Astrocyte of the cerebellum (primary cell): Measurements from ENCODE around the gene SEMA5B.

Source experiments
- DNase-seq: peaks from one replicate; pipeline ENCODE4 v3.0.0-alpha.2; 2011; ENCODE audit warnings: low read depth
- H3K4me3 ChIP-seq: 2 replicates; pipeline ENCODE4 v1.5.1; 2011; ENCODE audit warnings: mild to moderate bottlenecking, low read depth, low read length, moderate library complexity
- in situ Hi-C: cut with HindIII; loops from 2 replicates; pipeline ENCODE4 v1.10.0; 2017; ENCODE audit warnings: low sequenced_read_pairs
- TF ChIP-seq, protein P1 (sequence below): IDR thresholded peaks from 2 replicates; pipeline ENCODE4 v1.5.1; 2012; ENCODE audit warnings: low read length, low read depth, moderate library complexity, mild to moderate bottlenecking; ENCODE audit errors: missing control alignments

Gene SEMA5B

GRCh38 chr3:122936335-122936734 is 91.2 kb downstream of the SEMA5B start:
- H3K4me3 ChIP-seq: no peak overlapping the region
- no peak for DNase-seq
- TF ChIP-seq, protein P1, sequence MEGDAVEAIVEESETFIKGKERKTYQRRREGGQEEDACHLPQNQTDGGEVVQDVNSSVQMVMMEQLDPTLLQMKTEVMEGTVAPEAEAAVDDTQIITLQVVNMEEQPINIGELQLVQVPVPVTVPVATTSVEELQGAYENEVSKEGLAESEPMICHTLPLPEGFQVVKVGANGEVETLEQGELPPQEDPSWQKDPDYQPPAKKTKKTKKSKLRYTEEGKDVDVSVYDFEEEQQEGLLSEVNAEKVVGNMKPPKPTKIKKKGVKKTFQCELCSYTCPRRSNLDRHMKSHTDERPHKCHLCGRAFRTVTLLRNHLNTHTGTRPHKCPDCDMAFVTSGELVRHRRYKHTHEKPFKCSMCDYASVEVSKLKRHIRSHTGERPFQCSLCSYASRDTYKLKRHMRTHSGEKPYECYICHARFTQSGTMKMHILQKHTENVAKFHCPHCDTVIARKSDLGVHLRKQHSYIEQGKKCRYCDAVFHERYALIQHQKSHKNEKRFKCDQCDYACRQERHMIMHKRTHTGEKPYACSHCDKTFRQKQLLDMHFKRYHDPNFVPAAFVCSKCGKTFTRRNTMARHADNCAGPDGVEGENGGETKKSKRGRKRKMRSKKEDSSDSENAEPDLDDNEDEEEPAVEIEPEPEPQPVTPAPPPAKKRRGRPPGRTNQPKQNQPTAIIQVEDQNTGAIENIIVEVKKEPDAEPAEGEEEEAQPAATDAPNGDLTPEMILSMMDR: no peak
- in situ Hi-C loops: no loop called here

DNA sequence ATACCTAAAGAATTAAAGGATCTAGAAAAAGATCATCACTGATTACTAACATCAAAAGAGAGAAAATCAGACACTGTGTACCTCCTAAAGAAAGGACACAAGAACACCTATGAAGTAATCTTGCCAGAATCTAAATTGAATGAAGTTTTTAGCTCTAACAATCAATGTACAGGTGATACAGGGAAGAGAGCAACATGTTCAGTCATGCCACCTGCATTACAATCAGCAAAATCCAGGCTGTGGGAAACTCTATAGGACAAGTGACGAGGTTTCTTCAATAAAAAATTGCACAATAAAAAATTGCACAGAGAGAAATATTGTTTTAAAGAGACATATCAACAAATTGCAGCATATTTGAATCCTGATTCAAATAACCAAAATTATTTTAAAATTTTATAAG is 93.3 kb downstream of the SEMA5B start:
- no peak overlapping the region for H3K4me3 ChIP-seq

DNA sequence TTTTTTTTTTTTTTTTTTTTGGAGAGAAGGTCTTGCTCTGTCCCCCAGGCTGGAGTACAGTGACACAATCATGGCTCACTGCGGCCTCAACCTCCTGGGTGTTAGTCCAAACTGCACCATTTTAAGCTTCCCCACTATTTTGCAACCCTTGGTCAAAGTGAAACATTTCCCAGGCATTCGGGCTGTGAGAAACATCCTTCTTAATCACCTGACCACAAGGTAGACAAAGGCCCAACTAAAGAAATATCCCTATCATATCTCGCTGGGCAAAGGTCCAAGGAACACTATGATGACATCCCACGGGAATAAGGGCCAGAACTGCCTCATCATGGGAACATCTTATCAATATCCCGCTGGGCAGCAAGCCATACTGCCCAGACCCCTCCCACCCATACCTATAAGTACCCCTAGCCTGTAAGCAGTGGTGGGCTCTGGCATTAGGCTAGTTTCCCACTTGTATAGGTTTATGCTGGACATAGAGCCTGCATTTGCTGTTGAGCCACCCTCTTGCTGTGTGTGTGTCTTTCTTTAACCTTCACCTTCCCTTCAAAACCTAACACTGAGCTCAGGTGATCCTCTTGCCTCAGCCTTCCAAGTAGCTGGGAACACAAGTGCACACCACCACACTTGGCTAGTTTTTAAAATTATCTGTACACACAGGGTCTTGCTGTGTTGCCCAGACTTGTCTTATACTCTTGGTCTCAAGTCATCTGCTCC is 95.2 kb downstream of the SEMA5B start:
- in situ Hi-C loops: no loop called here
- no peak overlapping the region for H3K4me3 ChIP-seq
- TF ChIP-seq, protein P1: no peak
- no peak for DNase-seq

More for the DNA sequence above, 93.3 kb downstream of the SEMA5B start:
- TF ChIP-seq, protein P1: no peak
- DNase-seq: no peak
- in situ Hi-C loops: no loop called here

DNA sequence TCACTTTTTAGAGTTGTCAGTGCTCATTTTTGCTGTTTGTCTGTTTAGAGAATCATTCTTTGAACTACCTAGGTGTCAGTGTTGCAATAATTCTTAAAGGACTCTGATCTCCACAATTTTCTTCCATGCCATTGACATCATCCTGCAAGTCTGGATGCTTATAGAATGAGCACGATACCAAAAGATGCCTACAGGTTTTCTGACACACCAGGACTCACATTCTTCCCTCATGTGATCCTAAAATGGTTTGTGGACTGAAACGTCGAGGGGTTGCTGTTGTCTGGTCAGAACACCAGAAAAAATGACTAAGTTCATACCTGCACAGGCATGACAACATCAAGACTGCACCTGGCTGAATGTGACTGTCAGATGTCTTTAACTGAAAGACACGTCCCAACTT is 95.9 kb downstream of the SEMA5B start:
- in situ Hi-C loops: no loop called here
- TF ChIP-seq, protein P1: no peak
- H3K4me3 ChIP-seq: no peak overlapping the region
- DNase-seq: no peak

DNA sequence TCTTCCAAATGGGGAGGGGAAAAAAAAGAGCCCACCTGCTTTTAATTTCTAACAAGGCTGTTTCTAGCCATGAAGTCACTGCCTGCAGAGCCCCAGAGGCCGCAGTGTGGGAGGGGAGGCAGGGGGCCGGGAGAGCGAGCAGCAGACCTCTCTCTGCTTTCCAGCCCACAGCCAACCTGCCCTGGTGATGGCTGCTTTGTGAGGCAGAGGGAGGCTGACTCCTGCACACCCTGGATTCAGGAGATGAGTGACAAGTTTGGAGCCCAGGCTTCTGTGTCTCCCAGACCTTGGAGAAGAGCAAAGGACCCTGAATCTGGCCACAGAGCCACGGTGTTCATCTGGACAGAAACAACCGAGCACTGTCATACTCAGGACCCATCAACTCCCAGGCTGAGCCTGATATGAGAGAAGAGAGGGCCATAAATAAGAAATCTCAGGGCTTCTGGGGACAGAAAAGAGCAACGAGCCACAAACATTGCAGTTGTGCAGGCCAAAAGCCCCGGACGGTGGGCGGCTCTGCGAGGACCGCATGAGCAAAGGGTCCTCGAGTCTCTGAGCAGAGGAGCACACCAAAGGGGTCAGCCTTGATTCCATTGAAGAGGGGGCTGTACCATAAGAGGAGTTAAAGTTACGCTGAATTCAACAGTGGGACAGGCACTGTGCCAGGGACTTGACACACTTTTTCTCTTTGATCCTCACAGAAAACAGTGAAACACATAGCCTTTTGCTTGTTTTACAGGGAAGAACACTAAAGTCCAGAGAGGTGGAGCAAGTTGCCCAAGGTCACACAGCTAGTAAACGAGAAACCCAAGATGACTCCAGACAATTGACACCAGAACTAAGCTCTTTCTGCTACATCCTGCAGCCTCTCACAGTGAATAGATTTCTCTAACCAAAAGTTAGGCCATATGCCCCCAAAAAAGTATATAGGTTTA is 97.2 kb downstream of the SEMA5B start:
- TF ChIP-seq, protein P1: no peak
- DNase-seq: no peak
- H3K4me3 ChIP-seq: no peak overlapping the region
- in situ Hi-C loops: no loop called here

- TF ChIP-seq, protein P1: no peak
- no peak overlapping the region for H3K4me3 ChIP-seq
- in situ Hi-C loops: no loop called here
- no peak for DNase-seq
These were observed 98.1 kb downstream of the SEMA5B start for GRCh38 chr3:122929188-122930062.
